CD8-positive, alpha-beta memory T cell (primary cell): ENCODE measurements around the gene BSCL2. TPM values are rescaled to one million over a fixed set of nuclear protein-coding genes. Genes with fewer than 3 reads are reported as not detected.

Source experiments
- CTCF ChIA-PET: fragments of 350-600 bp; sonication (Branson Sonifier 250); formaldehyde crosslinking; loops from one replicate; lab custom pipeline; 2021; ENCODE audit warnings: antibody characterized with exemption; lab: Charles Lee
- POLR2A ChIA-PET: fragments of 350-600 bp; sonication (Branson Sonifier 250); formaldehyde crosslinking; loops from one replicate; lab custom pipeline; 2021; ENCODE audit warnings: antibody characterized with exemption; lab: Charles Lee
- DNase-seq, 5 donors: peaks; one replicate each; pipeline versions ENCODE4 v3.0.0 to v3.0.0-alpha.2; 2020 to 2022; ENCODE audit warnings: mixed read lengths in 1 of 5
- H3K27ac ChIP-seq: one replicate; pipeline ENCODE4 v1.7.0; 2013; ENCODE audit warnings: low read depth, mild to moderate bottlenecking, low read length, moderate library complexity
- H3K27me3 ChIP-seq: 2 replicates; pipeline ENCODE4 v1.7.0; 2013; ENCODE audit warnings: low read length, mild to moderate bottlenecking; ENCODE audit not compliant: insufficient read depth, poor library complexity, severe bottlenecking
- H3K36me3 ChIP-seq: 2 replicates; pipeline ENCODE4 v1.7.0; 2013; ENCODE audit warnings: mild to moderate bottlenecking, low read length, moderate library complexity; ENCODE audit not compliant: insufficient read depth
- H3K4me1 ChIP-seq: 2 replicates; pipeline ENCODE4 v1.7.0; 2013; ENCODE audit warnings: mild to moderate bottlenecking, low read length, moderate library complexity; ENCODE audit not compliant: insufficient read depth
- H3K4me3 ChIP-seq: 2 replicates; pipeline ENCODE4 v1.7.0; 2013; ENCODE audit warnings: mild to moderate bottlenecking, low read length
- H3K9me3 ChIP-seq: 2 replicates; pipeline ENCODE4 v1.7.0; 2013; ENCODE audit warnings: mild to moderate bottlenecking, low read length
- H3K27ac Mint-ChIP-seq, 8 donors: one replicate each; pipeline ENCODE4 v1.8.0; 2020 to 2021; ENCODE audit warnings: mixed read lengths in 8 of 8, mild to moderate bottlenecking in 6 of 8, inconsistent platforms in 3 of 8, moderate library complexity in 3 of 8
- H3K27me3 Mint-ChIP-seq, 2 donors: one replicate each; pipeline ENCODE4 v1.8.0; 2020 to 2021; ENCODE audit warnings: mixed read lengths in 2 of 2, mild to moderate bottlenecking in 1 of 2, moderate library complexity in 1 of 2
- H3K36me3 Mint-ChIP-seq, 3 donors: one replicate each; pipeline ENCODE4 v1.8.0; 2020 to 2021; ENCODE audit warnings: mixed read lengths in 3 of 3, inconsistent platforms in 1 of 3, mild to moderate bottlenecking in 1 of 3
- H3K4me1 Mint-ChIP-seq, 3 donors: one replicate each; pipeline ENCODE4 v1.8.0; 2020 to 2021; ENCODE audit warnings: mixed read lengths in 3 of 3, inconsistent platforms in 1 of 3, mild to moderate bottlenecking in 1 of 3
- H3K4me3 Mint-ChIP-seq, 7 donors: one replicate each; pipeline ENCODE4 v1.8.0; 2020 to 2021; ENCODE audit warnings: mixed read lengths in 7 of 7, mild to moderate bottlenecking in 6 of 7, moderate library complexity in 4 of 7, inconsistent platforms in 2 of 7
- H3K9me3 Mint-ChIP-seq, 5 donors: one replicate each; pipeline ENCODE4 v1.8.0; 2020 to 2022; ENCODE audit warnings: mixed read lengths in 5 of 5, mild to moderate bottlenecking in 3 of 5, moderate library complexity in 2 of 5, inconsistent platforms in 1 of 5
- polyA plus RNA-seq: library from polyadenylated mRNA; unstranded; fragments of 300-500 nt; fragmentation: Illumina TruSeq; gene quantifications from one replicate; pipeline ENCODE4 v1.2.3, GENCODE V29; 2021
- total RNA-seq, 2 experiments: library from RNA; stranded (reverse); gene quantifications; one replicate each; pipeline ENCODE4 v1.2.3, GENCODE V29; 2021

Gene BSCL2
- total and polyA plus RNA-seq, 3 experiments from 2014 or later, result 32.9 to 48.8 (median 33.3) TPM

GRCh38 chr11:62648185-62648966 is 58.8 kb downstream of the BSCL2 start:
- ChIA-PET CTCF (interaction anchor here (0.6 to 2.3 kb wide), 6 partner anchors 16 to 287 kb away, joined by 3 to 11 read pairs (median 5); partner anchors contain the start of genes C11orf98, CSKMT, MTA2 and TUT1), POLR2A (interaction anchor here (1.0 to 2.1 kb wide), 2 partner anchors 17 to 24 kb away, joined by 3 to 10 read pairs; partner anchors contain the start of genes C11orf98, CSKMT and LBHD1)
- no peak overlapping the region for H3K27ac ChIP-seq
- no peak overlapping the region for H3K4me3 ChIP-seq
- H3K9me3 ChIP-seq, result no peaks in the 10 kb centered on the region
- H3K27ac Mint-ChIP-seq, result peak overlapping the region in 1 of 8 donors; percentile 83
- H3K9me3 Mint-ChIP-seq, result no peaks in the 10 kb centered on the region
- peaks cover 0 to 1% of the 10 kb centered on the region in 2 donors for H3K27me3 Mint-ChIP-seq
- peaks cover 11% of the 10 kb centered on the region for H3K36me3 ChIP-seq
- peaks cover 0 to 49% (median 3%) of the 10 kb centered on the region in 3 donors for H3K36me3 Mint-ChIP-seq
- no peak for DNase-seq
- no peaks in the 10 kb centered on the region for H3K27me3 ChIP-seq
- H3K4me3 Mint-ChIP-seq, result no peak overlapping the region
- peaks cover 28 to 48% (median 41%) of the 10 kb centered on the region in 3 donors for H3K4me1 Mint-ChIP-seq
- peaks cover 33% of the 10 kb centered on the region for H3K4me1 ChIP-seq

- Mint-ChIP-seq H3K27me3 (no peaks in the 10 kb centered on the region), H3K4me3 (no peak overlapping the region), H3K9me3 (no peaks in the 10 kb centered on the region), H3K36me3 (peaks cover 0 to 49% (median 3%) of the 10 kb centered on the region in 3 donors), H3K27ac (no peak overlapping the region), H3K4me1 (peaks cover 24 to 48% (median 37%) of the 10 kb centered on the region in 3 donors)
- H3K36me3 ChIP-seq, result peaks cover 13% of the 10 kb centered on the region
- CTCF ChIA-PET, result interaction anchor here (0.7 to 2.1 kb wide), 4 partner anchors 17 to 56 kb away, joined by 3 to 11 read pairs (median 5); partner anchors contain the start of genes LBHD1, TUT1 and UQCC3
- no peak overlapping the region for H3K27ac ChIP-seq
- POLR2A ChIA-PET, result interaction anchor here (1.1 to 2.5 kb wide), 4 partner anchors 18 to 107 kb away, joined by 3 to 17 read pairs (median 13); partner anchors contain the start of genes B3GAT3, C11orf98, CSKMT and TUT1
- no peak for DNase-seq
- peaks cover 32% of the 10 kb centered on the region for H3K4me1 ChIP-seq
- H3K27me3 ChIP-seq, result no peaks in the 10 kb centered on the region
- no peak overlapping the region for H3K4me3 ChIP-seq
- H3K9me3 ChIP-seq, result no peaks in the 10 kb centered on the region
These were observed 59.6 kb downstream of the BSCL2 start for GRCh38 chr11:62647609-62648005.

GRCh38 chr11:62646825-62647608 is 60.2 kb downstream of the BSCL2 start:
- H3K36me3 Mint-ChIP-seq, result peaks cover 0 to 50% (median 3%) of the 10 kb centered on the region in 3 donors
- Histone ChIP-seq H3K27ac (peak overlapping the region; percentile 47), H3K4me3 (peak overlapping the region; percentile 11), H3K36me3 (peaks cover 14% of the 10 kb centered on the region), H3K9me3 (no peaks in the 10 kb centered on the region), H3K4me1 (peaks cover 26% of the 10 kb centered on the region), H3K27me3 (no peaks in the 10 kb centered on the region)
- H3K27me3 Mint-ChIP-seq, result no peaks in the 10 kb centered on the region
- H3K9me3 Mint-ChIP-seq, result no peaks in the 10 kb centered on the region
- H3K4me3 Mint-ChIP-seq, result peak overlapping the region; percentile 89 to 97 (median 96)
- peaks cover 20 to 44% (median 31%) of the 10 kb centered on the region in 3 donors for H3K4me1 Mint-ChIP-seq
- ChIA-PET CTCF (interaction anchor here (0.6 to 2.1 kb wide), 6 partner anchors 8 to 897 kb away, joined by 3 to 8 read pairs (median 4); partner anchors contain the start of genes C11orf98, CSKMT, LBHD1 and UQCC3), POLR2A (interaction anchor here (0.6 to 2.5 kb wide), 16 partner anchors 8 to 234 kb away, joined by 3 to 17 read pairs (median 7); partner anchors contain the start of genes B3GAT3, C11orf98, CSKMT and GNG3)
- DNase-seq, result no peak
- H3K27ac Mint-ChIP-seq, result peak overlapping the region; percentile 88 to 99 (median 98)

- H3K4me1 ChIP-seq, result peaks cover 24% of the 10 kb centered on the region
- CTCF ChIA-PET, result interaction anchor here (0.6 to 2.1 kb wide), 6 partner anchors 9 to 898 kb away, joined by 3 to 8 read pairs (median 6); partner anchors contain the start of genes B3GAT3, C11orf98, CSKMT and LBHD1
- Mint-ChIP-seq H3K27me3 (no peaks in the 10 kb centered on the region), H3K9me3 (no peaks in the 10 kb centered on the region), H3K4me1 (peaks cover 19 to 40% (median 25%) of the 10 kb centered on the region in 3 donors), H3K4me3 (peak within 1 kb of the TSS; percentile 89 to 97 (median 96)), H3K36me3 (peaks cover 0 to 53% (median 3%) of the 10 kb centered on the region in 3 donors), H3K27ac (peak within 1 kb of the TSS; percentile 88 to 99 (median 98))
- DNase-seq, result peak; percentile 96 to 99 (median 98)
- no peaks in the 10 kb centered on the region for H3K9me3 ChIP-seq
- H3K36me3 ChIP-seq, result peaks cover 14% of the 10 kb centered on the region
- H3K27ac ChIP-seq, result peak within 1 kb of the TSS; percentile 77
- POLR2A ChIA-PET, result interaction anchor here (0.5 to 2.5 kb wide), 19 partner anchors 8 to 235 kb away, joined by 3 to 17 read pairs (median 4); partner anchors contain the start of genes B3GAT3, C11orf98, CSKMT and GNG3
- H3K27me3 ChIP-seq, result no peaks in the 10 kb centered on the region
- peak within 1 kb of the TSS; percentile 75 for H3K4me3 ChIP-seq
These were observed 61.0 kb downstream of the BSCL2 start, which contains the start of gene GANAB for GRCh38 chr11:62645946-62646824. Gene GANAB (minus strand): TSS chr11:62646613. CDS start chr11:62646599, 14 bp downstream.

GRCh38 chr11:62645671-62645945 is 61.6 kb downstream of the BSCL2 start:
- H3K4me3 Mint-ChIP-seq, result peak overlapping the region; percentile 89 to 97 (median 96)
- H3K9me3 Mint-ChIP-seq, result no peaks in the 10 kb centered on the region
- H3K9me3 ChIP-seq, result no peaks in the 10 kb centered on the region
- peaks cover 29% of the 10 kb centered on the region for H3K4me1 ChIP-seq
- H3K27ac Mint-ChIP-seq, result peak overlapping the region; percentile 88 to 99 (median 98)
- peak overlapping the region; percentile 75 for H3K4me3 ChIP-seq
- DNase-seq, result peak in 1 of 5 donors; percentile 15
- POLR2A ChIA-PET, result interaction anchor here (0.6 to 2.5 kb wide), 10 partner anchors 10 to 211 kb away, joined by 3 to 17 read pairs (median 8); partner anchors contain the start of genes B3GAT3, C11orf98, CSKMT and HNRNPUL2
- H3K36me3 ChIP-seq, result peaks cover 14% of the 10 kb centered on the region
- no peaks in the 10 kb centered on the region for H3K27me3 ChIP-seq
- H3K36me3 Mint-ChIP-seq, result peaks cover 0 to 53% (median 3%) of the 10 kb centered on the region in 3 donors
- peak overlapping the region; percentile 77 for H3K27ac ChIP-seq
- CTCF ChIA-PET, result interaction anchor here (1.0 to 1.9 kb wide), 5 partner anchors 9 to 124 kb away, joined by 3 to 8 read pairs (median 5); partner anchors contain the start of genes B3GAT3, C11orf98, CSKMT and TUT1
- no peaks in the 10 kb centered on the region for H3K27me3 Mint-ChIP-seq
- H3K4me1 Mint-ChIP-seq, result peaks cover 23 to 41% (median 30%) of the 10 kb centered on the region in 3 donors

- DNase-seq, result no peak
- peaks cover 0 to 49% (median 4%) of the 10 kb centered on the region in 3 donors for H3K36me3 Mint-ChIP-seq
- Histone ChIP-seq H3K4me3 (no peak overlapping the region), H3K27ac (no peak overlapping the region), H3K4me1 (peaks cover 38% of the 10 kb centered on the region), H3K9me3 (no peaks in the 10 kb centered on the region), H3K27me3 (no peaks in the 10 kb centered on the region), H3K36me3 (peaks cover 15% of the 10 kb centered on the region)
- CTCF ChIA-PET, result interaction anchor here (0.9 to 1.9 kb wide), 3 partner anchors 10 to 53 kb away, joined by 3 to 5 read pairs (median 4); partner anchors contain the start of gene TUT1
- H3K4me3 Mint-ChIP-seq, result peak overlapping the region; percentile 26 to 89 (median 43)
- peak overlapping the region in 3 of 8 donors; percentile 47 to 88 (median 78) for H3K27ac Mint-ChIP-seq
- H3K27me3 Mint-ChIP-seq, result no peaks in the 10 kb centered on the region
- POLR2A ChIA-PET, result interaction anchor here (1.0 kb wide), 1 partner anchor 11 kb away, joined by 3 read pairs; no protein-coding TSS in a partner anchor
- peaks cover 29 to 50% (median 39%) of the 10 kb centered on the region in 3 donors for H3K4me1 Mint-ChIP-seq
- H3K9me3 Mint-ChIP-seq, result no peaks in the 10 kb centered on the region
These were observed 63.0 kb downstream of the BSCL2 start for GRCh38 chr11:62644220-62644619.
